PC-3 (cell line): ENCODE results near the gene KCTD5.
"Not testable (repeated sequence)": the region's sequence is repeated elsewhere in the genome, so short reads cannot be mapped to it uniquely, and the experiment has no call there.

Source experiments
- EZH2 ChIP-seq: fragments of 300-600 bp; sonication (generic); IDR thresholded peaks from one replicate; pipeline ENCODE4 v1.6.1; 2017; ENCODE audit warnings: antibody characterized with exemption, mild to moderate bottlenecking, low read length; ENCODE audit not compliant: unreplicated experiment
- EZH2phosphoT487 ChIP-seq: fragments of 300-600 bp; sonication (generic); IDR thresholded peaks from 2 replicates; pipeline ENCODE4 v1.6.1; 2018; ENCODE audit warnings: mild to moderate bottlenecking, antibody characterized with exemption, low read length, borderline replicate concordance
- TF ChIP-seq, protein P1 (sequence below): fragments of 300-600 bp; sonication (generic); conservative IDR thresholded peaks from 2 replicates; pipeline ENCODE4 v1.5.1; 2017; ENCODE audit warnings: antibody characterized with exemption, low read depth, mild to moderate bottlenecking, low read length

DNA sequence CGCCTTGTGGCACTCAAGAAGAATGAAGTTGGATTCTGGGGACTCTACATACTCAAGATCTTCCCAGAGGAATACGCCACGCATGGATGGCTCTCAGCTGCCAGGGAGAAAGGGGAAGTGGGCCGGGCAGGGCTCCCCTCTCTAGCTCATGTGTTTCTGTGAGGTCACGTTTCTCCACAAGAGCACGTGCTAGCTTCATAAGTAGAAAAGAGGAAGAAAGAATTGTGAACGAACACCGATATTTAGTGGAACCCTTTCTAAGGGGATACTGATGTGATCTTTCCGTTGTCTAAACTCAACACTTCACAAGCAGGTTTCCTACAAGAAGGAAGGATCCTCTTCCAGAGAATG is 42.6 kb upstream of the KCTD5 start:
- TF ChIP-seq, protein P1, sequence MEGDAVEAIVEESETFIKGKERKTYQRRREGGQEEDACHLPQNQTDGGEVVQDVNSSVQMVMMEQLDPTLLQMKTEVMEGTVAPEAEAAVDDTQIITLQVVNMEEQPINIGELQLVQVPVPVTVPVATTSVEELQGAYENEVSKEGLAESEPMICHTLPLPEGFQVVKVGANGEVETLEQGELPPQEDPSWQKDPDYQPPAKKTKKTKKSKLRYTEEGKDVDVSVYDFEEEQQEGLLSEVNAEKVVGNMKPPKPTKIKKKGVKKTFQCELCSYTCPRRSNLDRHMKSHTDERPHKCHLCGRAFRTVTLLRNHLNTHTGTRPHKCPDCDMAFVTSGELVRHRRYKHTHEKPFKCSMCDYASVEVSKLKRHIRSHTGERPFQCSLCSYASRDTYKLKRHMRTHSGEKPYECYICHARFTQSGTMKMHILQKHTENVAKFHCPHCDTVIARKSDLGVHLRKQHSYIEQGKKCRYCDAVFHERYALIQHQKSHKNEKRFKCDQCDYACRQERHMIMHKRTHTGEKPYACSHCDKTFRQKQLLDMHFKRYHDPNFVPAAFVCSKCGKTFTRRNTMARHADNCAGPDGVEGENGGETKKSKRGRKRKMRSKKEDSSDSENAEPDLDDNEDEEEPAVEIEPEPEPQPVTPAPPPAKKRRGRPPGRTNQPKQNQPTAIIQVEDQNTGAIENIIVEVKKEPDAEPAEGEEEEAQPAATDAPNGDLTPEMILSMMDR: not testable (repeated sequence)
- not testable (repeated sequence) for TF ChIP-seq EZH2phosphoT487, EZH2
